GM04504 (cell line): ENCODE results near the gene C22orf23.
"Not testable (repeated sequence)": the region's sequence is repeated elsewhere in the genome, so short reads cannot be mapped to it uniquely, and the experiment has no call there.

Source experiments
- DNase-seq: peaks from one replicate; pipeline ENCODE4 v3.0.0-alpha.2; 2012; ENCODE audit warnings: low read depth

Gene C22orf23

GRCh38 chr22:37982151-37982785 is 28.9 kb upstream of the C22orf23 start:
- DNase-seq = no peak

GRCh38 chr22:37981282-37982011 is 28.0 kb upstream of the C22orf23 start:
- DNase-seq = no peak

- no peak for DNase-seq
Observed at GRCh38 chr22:37979782-37980181, 26.4 kb upstream of the C22orf23 start.

GRCh38 chr22:37976547-37976946 is 23.1 kb upstream of the C22orf23 start:
- DNase-seq = no peak

GRCh38 chr22:37976022-37976421 is 22.6 kb upstream of the C22orf23 start:
- not testable (repeated sequence) for DNase-seq

- DNase-seq = no peak
Observed at GRCh38 chr22:37975153-37975552, 21.8 kb upstream of the C22orf23 start.

GRCh38 chr22:37973271-37974170 is 20.1 kb upstream of the C22orf23 start:
- DNase-seq = no peak

- DNase-seq = no peak
Observed at GRCh38 chr22:37972527-37972926, 19.1 kb upstream of the C22orf23 start.

GRCh38 chr22:37971475-37972434 is 18.4 kb upstream of the C22orf23 start:
- no peak for DNase-seq

GRCh38 chr22:37970864-37971263 is 17.5 kb upstream of the C22orf23 start:
- DNase-seq = no peak

- DNase-seq = no peak
Observed at GRCh38 chr22:37968452-37969251, 15.3 kb upstream of the C22orf23 start.

- DNase-seq = no peak
Observed at GRCh38 chr22:37967637-37968451, 14.4 kb upstream of the C22orf23 start.

GRCh38 chr22:37967147-37967546 is 13.7 kb upstream of the C22orf23 start:
- no peak for DNase-seq

GRCh38 chr22:37965940-37966664 is 12.7 kb upstream of the C22orf23 start:
- DNase-seq = no peak

GRCh38 chr22:37961062-37961461 is 7.7 kb upstream of the C22orf23 start:
- DNase-seq = no peak

- DNase-seq = no peak
Observed at GRCh38 chr22:37959231-37959825, 5.9 kb upstream of the C22orf23 start.

- DNase-seq = no peak
Observed at GRCh38 chr22:37957232-37957631, 3.8 kb upstream of the C22orf23 start.

- DNase-seq = not testable (repeated sequence)
Observed at GRCh38 chr22:37955825-37956397, 2.5 kb upstream of the C22orf23 start.
